HG03196 (cell line): ENCODE data around the gene GPRC5C.
A peak's percentile ranks its signal among the peaks of the same experiment; 100 is the strongest.

ENCODE experiments used
- ATAC-seq: cut with Tn5 transposase; IDR thresholded peaks from one replicate; pipeline ENCODE4 v1.9.1; 2021; ENCODE audit not compliant: unreplicated experiment

The GPRC5C gene

GRCh38 chr17:74451557-74451956 lies 19.7 kb downstream of the GPRC5C start:
- ATAC-seq = no peak

DNA sequence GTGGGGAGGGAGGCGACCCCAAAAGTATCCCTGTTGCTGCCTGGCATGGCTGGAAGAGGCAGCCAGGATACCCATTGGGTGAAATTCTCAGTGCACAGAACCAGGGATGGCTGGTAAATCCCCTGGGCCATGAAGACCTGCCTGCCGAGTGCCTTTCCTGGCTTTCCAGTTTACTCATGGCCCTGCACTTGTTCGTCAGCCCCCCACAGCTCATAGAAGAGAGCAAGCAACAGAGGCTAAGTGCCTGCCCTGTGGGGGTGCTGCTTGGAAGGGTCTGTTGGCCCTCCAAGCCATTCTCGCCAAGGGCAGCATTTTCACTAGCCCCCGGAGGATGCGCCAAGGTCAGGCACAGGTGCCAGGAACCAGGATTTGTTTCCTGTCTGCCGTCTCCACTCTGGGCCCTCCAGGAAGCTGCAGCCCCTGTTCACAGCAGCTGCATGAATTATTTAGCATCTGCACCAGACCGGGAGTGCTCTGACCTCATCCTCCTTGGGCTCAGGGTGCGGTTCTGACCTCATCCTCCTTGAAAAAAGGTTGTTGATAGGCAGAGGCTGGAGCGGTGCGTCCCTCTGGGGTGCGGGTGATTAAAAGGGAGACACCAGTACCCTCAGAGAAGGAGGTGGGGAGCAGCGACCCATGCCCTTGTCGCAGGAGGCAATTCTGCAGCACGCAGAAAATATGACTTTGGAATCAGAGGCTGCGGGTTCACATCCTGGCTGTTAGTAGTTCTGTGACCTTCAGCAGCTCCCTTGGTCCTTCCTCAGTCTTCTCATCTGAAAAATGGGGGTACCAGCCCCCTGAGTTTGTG lies 20.3 kb downstream of the GPRC5C start:
- no peak for ATAC-seq

- ATAC-seq = no peak
These were observed 21.2 kb downstream of the GPRC5C start for GRCh38 chr17:74452841-74453661.

DNA sequence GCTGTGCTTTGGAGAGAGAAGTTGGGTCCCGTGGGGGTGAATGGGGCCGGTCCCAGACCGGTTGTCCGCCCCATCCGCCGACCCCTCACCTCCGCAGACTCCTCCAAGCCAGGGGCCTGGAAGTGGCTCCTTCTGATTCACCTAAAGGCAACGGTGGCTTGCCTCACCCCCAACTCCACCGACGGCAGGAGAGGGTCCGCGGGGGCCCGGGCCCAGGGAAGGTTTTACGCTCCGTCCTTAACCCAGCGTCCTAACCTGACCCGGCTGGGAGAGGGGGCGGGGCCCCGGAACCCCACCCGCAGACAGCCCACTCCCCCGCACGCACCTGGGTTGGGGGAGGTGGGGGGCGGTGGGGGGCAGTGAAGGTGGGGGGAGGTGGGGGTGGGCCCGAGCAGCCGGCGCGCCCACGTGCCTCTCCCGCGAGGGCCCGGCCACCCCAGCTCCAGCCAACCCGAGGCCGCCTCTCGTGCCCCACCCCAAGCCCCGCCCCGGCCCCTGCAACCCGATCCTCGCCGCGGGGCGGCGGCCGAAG lies 21.8 kb downstream of the GPRC5C start:
- ATAC-seq = peak; percentile 10

GRCh38 chr17:74454197-74455024 lies 22.5 kb downstream of the GPRC5C start:
- ATAC-seq = peak; percentile 81

GRCh38 chr17:74455025-74455545 lies 23.2 kb downstream of the GPRC5C start:
- no peak for ATAC-seq

DNA sequence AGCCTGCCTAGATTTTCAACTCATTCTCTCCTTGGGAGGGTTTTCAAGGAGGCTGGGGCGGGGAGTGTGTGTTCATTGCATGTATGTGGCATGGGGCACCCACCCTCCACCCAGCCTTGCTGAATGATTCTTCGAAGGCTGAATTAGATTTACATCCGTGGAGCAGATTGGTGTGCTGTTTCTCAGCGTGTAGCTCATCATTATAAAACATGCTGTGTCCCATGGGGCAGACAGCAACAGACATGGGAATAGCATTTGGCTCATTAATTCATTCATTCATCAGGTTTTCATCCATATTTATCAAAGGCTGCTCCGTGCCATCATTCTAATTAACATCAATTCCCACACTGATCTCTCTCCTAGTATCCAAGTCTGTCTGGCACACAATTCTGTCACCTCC lies 23.9 kb downstream of the GPRC5C start:
- no peak for ATAC-seq

DNA sequence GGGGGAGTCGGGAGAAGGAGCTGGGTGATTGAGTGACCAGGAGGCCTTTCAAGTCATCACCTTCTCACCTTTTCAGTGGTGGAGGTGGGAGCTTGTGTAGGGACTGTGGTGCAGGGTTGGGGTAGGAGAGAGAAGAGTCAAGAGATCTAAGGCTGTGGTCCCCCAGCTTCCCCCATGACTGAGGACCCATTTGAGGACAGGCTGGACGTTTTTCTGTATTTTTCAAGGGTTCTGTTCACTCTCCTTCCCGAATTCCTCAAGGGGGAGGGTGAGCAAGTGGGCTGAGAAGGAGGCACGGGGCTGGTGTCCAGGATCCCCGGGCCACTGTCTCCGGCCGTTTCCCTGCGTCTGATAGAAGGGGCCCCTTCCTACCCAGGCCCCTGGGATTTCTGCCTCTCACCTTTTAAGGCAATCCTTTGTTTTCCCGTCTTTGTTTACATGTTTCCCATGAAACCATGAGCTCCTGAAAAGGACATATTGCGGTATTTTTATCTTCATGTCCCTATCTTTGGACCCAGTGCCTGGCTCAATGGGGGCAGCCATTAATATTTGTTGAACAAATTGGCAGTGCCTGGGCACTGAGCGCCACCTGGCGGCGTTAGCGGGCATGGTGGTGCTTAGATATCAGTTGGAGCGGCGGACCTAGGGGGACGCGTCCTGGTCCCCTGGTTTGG lies 25.4 kb downstream of the GPRC5C start:
- ATAC-seq = no peak

GRCh38 chr17:74457820-74458166 lies 25.9 kb downstream of the GPRC5C start:
- no peak for ATAC-seq

DNA sequence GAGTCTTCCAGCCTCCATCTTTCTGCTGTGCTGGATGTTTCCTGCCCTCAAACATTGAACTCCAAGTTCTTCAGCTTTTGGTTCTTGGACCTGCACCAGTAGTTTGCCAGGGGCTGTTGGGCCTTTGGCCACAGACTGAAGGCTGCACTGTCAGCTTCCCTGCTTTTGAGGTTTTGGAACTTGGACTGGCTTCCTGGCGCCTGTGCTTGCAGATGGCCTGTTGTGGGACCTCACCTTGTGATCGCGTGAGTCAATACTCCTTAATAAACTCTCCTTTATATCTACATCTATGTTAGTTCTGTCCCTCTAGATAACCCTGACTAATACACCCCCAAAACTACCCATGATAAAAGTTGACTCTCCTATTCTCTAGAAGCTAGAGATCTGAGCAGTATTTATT lies 26.9 kb downstream of the GPRC5C start:
- no peak for ATAC-seq

DNA sequence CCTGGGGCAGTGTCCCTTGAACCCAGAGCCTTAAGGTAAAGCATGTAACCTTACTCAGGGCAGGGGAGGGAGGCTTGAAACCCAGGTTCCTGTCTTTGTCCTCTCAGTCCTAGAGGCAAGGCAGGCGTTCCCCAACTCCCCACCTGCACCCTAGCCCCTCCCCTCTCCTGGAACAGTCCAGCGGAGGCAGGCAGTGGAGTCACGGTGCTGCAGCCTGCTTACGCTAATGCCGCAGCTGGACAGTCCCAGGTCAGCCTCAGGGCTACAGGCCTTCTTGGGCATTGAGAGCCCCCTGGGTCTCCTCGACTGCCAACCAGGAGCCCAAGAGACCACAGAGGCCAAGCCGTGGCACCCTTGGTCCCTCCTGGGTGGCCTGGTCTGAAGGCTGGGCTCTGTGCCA lies 27.7 kb downstream of the GPRC5C start:
- no peak for ATAC-seq

DNA sequence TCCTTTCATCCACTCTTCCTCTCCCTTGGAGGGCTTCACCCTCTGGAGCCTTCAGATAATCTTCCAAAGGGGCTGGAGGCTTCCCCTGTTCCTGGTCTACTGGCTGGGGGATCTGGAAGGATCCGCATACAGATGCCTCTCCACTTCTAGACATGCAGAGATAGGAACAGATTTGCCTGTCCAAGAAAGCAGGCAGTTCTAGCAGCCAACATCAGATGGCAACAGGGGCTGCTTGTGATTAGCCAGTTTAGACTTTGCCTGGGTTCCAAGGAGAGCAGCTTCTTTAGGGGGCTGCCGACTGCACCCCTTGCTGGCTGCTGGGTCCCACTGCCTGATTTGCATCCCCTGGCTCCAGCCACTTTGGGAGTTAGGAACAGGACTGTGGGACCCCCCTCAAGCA lies 28.4 kb downstream of the GPRC5C start:
- ATAC-seq = no peak

GRCh38 chr17:74460996-74461395 lies 29.1 kb downstream of the GPRC5C start:
- ATAC-seq = no peak

- no peak for ATAC-seq
These were observed 29.7 kb downstream of the GPRC5C start for GRCh38 chr17:74461611-74462010.

DNA sequence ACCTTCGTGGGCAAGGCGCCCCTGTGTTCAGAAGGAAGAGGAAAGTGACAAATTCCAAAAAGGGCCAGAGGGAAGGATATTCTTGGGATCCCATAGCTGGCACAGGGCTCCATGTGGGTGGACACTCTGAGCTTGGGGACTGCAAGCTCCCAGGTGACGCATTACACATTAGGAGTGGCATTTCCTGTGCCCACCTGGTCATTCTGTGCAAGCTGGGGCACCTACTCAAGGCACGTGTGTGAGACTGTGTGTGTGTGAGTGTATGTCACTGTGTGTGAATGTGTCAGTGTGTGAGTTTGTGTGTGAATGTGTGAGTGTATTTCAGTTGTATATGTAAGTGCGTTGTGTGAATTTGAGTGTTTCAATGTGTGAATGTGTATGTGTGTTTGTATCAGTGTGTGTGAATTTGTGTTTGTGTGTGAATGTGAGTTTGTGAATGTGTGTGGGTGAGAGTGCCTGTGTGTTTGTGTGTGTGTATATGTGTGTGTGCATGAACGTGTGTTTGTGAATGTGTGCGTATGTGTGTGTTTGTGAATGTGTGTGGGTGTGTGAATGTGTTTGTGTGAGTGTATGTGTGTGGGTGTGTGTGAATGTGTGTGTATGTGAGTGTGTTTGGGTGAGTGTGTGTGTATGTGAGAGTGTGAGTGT lies 33.0 kb downstream of the GPRC5C start:
- ATAC-seq = no peak

- ATAC-seq = no peak
These were observed 33.7 kb downstream of the GPRC5C start for GRCh38 chr17:74465378-74466110.

- ATAC-seq = no peak
These were observed 34.4 kb downstream of the GPRC5C start, which contains the start of gene CD300A for GRCh38 chr17:74466111-74466827. TSS of gene CD300A (plus strand) at chr17:74466634. CDS start at chr17:74466704, 70 bp downstream.

- ATAC-seq = no peak
These were observed 34.9 kb downstream of the GPRC5C start for GRCh38 chr17:74466828-74467184.
